Dedifferentiated amniotic fluid mesenchymal stem cell (primary cell): ENCODE data around the gene POR.
A peak's percentile ranks its signal among the peaks of the same experiment; 100 is the strongest.
"Not testable (repeated sequence)": the region's sequence is repeated elsewhere in the genome, so short reads cannot be mapped to it uniquely, and the experiment has no call there.

Source experiments
- DNase-seq: peaks from one replicate; pipeline ENCODE4 v3.0.0-alpha.2; 2016; ENCODE audit errors: extremely low spot score

POR gene

GRCh38 chr7:75989500-75990388 is 74.8 kb downstream of the POR start:
- no peak for DNase-seq

GRCh38 chr7:75991531-75992082 is 76.7 kb downstream of the POR start:
- no peak for DNase-seq

- DNase-seq, result no peak
Measured at GRCh38 chr7:75992083-75992755, 77.3 kb downstream of the POR start.

- peak; percentile 34 for DNase-seq
Measured at GRCh38 chr7:75993689-75994387, 78.9 kb downstream of the POR start.

- DNase-seq, result peak; percentile 83
Measured at GRCh38 chr7:75994388-75995051, 79.6 kb downstream of the POR start, which contains the start of gene TMEM120A. TMEM120A (minus strand) TSS chr7:75994595; CDS start chr7:75994570, 25 bp downstream.

GRCh38 chr7:75995052-75995471 is 80.1 kb downstream of the POR start:
- no peak for DNase-seq

- DNase-seq, result no peak
Measured at GRCh38 chr7:75995996-75996395, 81.0 kb downstream of the POR start.

- DNase-seq, result no peak
Measured at GRCh38 chr7:75996476-75996875, 81.5 kb downstream of the POR start.

GRCh38 chr7:75998038-75998437 is 83.1 kb downstream of the POR start:
- no peak for DNase-seq

- no peak for DNase-seq
Measured at GRCh38 chr7:76000566-76000965, 85.6 kb downstream of the POR start.

GRCh38 chr7:76002139-76002538 is 87.2 kb downstream of the POR start:
- no peak for DNase-seq

- no peak for DNase-seq
Measured at GRCh38 chr7:76002822-76003221, 87.9 kb downstream of the POR start.

- DNase-seq, result no peak
Measured at GRCh38 chr7:76003351-76003750, 88.4 kb downstream of the POR start.

- not testable (repeated sequence) for DNase-seq
Measured at GRCh38 chr7:76005004-76005403, 90.0 kb downstream of the POR start.

- DNase-seq, result no peak
Measured at GRCh38 chr7:76008156-76008687, 93.3 kb downstream of the POR start.

- no peak for DNase-seq
Measured at GRCh38 chr7:76009672-76010600, 95.0 kb downstream of the POR start.

- DNase-seq, result peak; percentile 88
Measured at GRCh38 chr7:76011442-76011861, 96.5 kb downstream of the POR start.

- no peak for DNase-seq
Measured at GRCh38 chr7:76016191-76016947, 101.4 kb downstream of the POR start.

- DNase-seq, result not testable (repeated sequence)
Measured at GRCh38 chr7:76018520-76018919, 103.6 kb downstream of the POR start.
